Brain microvascular endothelial cell (primary cell): ENCODE results near the gene LRRC58.

ENCODE experiments used
- DNase-seq: peaks from one replicate; pipeline ENCODE4 v3.0.0-alpha.2; 2020
- H3K27ac ChIP-seq: fragments of 250-450 bp; sonication (Bioruptor Pico); 2 replicates; pipeline ENCODE4 v1.5.1; 2020; ENCODE audit warnings: mild to moderate bottlenecking, moderate library complexity
- H3K27me3 ChIP-seq: fragments of 250-450 bp; sonication (Bioruptor Pico); replicated peaks from 2 replicates; pipeline ENCODE4 v1.5.1; 2020; ENCODE audit warnings: mild to moderate bottlenecking
- H3K36me3 ChIP-seq: fragments of 250-450 bp; sonication (Bioruptor Pico); replicated peaks from 2 replicates; pipeline ENCODE4 v1.5.1; 2020; ENCODE audit warnings: mild to moderate bottlenecking
- H3K4me3 ChIP-seq: 2 replicates; pipeline ENCODE4 v1.5.1; 2011; ENCODE audit warnings: low read depth, mild to moderate bottlenecking, control low read depth, low read length, moderate library complexity
- in situ Hi-C: cut with HindIII; loops from 2 replicates; pipeline ENCODE4 v1.10.0; 2017; ENCODE audit warnings: low sequenced_read_pairs, low pct_ligation_motif_present
- TF ChIP-seq, protein P1 (sequence below): IDR thresholded peaks from 2 replicates; pipeline ENCODE4 v1.5.1; 2011; ENCODE audit warnings: low read depth, mild to moderate bottlenecking, moderate library complexity, low read length, control low read depth, inconsistent platforms; ENCODE audit errors: missing control alignments

The LRRC58 gene

DNA sequence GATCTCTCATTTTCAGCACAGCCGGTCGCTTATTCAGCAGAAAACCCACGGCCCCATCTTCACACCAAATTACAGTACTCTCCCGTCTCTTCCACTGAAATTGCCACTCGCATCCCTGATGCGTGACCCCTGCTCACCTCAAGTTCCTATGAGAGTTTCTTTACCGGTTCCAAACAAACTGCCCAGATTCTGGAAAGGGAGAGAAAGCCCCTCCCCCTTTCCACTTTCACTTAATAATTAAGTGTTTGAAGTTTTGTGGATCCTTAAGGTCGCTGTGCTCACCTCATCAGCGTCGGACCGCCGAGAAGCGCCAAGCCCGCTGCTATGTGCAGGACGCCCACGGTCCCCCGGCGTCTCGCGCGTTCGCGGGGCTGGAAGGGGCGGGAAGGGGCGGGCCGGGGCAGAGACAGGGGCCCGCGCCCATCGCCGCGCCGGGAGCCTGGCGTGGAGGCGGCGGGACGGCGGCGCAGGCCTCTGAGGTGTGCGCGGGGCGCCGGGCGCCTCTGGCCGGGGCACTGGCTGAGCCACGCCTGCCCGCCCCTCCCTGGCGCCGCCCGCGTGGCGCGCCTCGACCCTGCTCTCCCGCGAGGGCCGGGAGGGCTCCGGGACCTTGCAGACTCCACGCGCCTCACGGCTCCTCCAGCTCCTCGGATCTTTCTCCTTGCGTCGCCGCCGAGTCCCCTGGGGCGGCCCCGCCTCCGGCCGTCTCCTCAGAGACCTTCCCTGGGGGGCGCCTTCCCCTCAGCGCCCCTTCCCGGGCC, 64.2 kb downstream of the LRRC58 start, which contains the start of gene GPR156:
Gene GPR156 (minus strand): TSS at position 476 of the 761 bp plus-strand sequence. CDS start 41,124 bp downstream, outside the sequence.
- Histone ChIP-seq H3K36me3 (no peaks in the 10 kb centered on the region), H3K27me3 (no peaks in the 10 kb centered on the region), H3K4me3 (peak within 1 kb of the TSS; percentile 62), H3K27ac (no peak within 1 kb of the TSS)
- in situ Hi-C loops = no loop called here
- DNase-seq = no peak
- TF ChIP-seq, protein P1, sequence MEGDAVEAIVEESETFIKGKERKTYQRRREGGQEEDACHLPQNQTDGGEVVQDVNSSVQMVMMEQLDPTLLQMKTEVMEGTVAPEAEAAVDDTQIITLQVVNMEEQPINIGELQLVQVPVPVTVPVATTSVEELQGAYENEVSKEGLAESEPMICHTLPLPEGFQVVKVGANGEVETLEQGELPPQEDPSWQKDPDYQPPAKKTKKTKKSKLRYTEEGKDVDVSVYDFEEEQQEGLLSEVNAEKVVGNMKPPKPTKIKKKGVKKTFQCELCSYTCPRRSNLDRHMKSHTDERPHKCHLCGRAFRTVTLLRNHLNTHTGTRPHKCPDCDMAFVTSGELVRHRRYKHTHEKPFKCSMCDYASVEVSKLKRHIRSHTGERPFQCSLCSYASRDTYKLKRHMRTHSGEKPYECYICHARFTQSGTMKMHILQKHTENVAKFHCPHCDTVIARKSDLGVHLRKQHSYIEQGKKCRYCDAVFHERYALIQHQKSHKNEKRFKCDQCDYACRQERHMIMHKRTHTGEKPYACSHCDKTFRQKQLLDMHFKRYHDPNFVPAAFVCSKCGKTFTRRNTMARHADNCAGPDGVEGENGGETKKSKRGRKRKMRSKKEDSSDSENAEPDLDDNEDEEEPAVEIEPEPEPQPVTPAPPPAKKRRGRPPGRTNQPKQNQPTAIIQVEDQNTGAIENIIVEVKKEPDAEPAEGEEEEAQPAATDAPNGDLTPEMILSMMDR = no peak

DNA sequence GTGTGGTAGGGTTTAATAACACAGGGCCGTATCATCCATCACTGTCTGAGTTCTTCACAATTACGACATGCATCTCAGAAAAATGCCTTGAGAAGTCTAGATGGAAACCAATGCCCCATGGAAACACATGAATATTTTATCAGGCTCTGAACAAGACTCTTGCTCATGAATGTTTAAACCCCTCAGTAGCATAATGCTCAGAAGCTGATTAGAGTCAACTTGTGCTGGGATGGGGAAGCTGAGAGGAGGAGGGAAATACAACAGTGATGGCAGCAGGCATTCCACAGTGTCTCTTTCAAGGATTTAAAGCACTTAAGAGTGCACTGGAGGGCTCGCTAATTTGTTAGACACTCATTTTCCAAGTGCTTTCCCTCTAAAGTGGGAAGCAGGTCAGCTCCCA, 67.9 kb downstream of the LRRC58 start:
- in situ Hi-C loops = no loop called here
- DNase-seq = no peak
- Histone ChIP-seq H3K27ac (no peak overlapping the region), H3K36me3 (no peaks in the 10 kb centered on the region), H3K27me3 (no peaks in the 10 kb centered on the region), H3K4me3 (no peak overlapping the region)
- TF ChIP-seq, protein P1 = no peak

GRCh38 chr3:120280566-120280965, 68.6 kb downstream of the LRRC58 start:
- H3K27ac ChIP-seq = no peak overlapping the region
- TF ChIP-seq, protein P1 = no peak
- H3K27me3 ChIP-seq = no peaks in the 10 kb centered on the region
- DNase-seq = no peak
- H3K36me3 ChIP-seq = no peaks in the 10 kb centered on the region
- in situ Hi-C loops = no loop called here
- no peak overlapping the region for H3K4me3 ChIP-seq

DNA sequence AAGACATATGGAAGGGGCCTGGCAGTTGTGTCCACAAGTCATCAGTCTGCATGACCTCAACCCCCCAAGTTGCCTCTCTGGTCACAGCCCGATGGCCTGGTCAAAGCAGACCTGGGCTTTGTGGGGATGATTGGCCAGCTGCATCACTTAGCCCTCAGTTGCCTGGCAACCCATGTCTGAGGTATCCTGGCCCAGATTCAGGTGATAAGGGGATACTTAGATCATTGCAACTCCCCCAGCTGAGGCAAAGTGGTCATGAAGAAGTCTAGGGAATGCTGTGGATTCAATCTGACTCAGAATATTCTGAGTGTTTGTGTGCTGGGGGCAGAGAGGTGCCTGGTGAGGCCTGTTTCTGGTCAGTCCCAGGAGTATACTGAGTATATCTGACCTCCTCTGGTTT, 69.1 kb downstream of the LRRC58 start:
- no peak overlapping the region for H3K27ac ChIP-seq
- H3K4me3 ChIP-seq = no peak overlapping the region
- no peaks in the 10 kb centered on the region for H3K36me3 ChIP-seq
- TF ChIP-seq, protein P1 = no peak
- H3K27me3 ChIP-seq = no peaks in the 10 kb centered on the region
- no peak for DNase-seq
- in situ Hi-C loops = no loop called here

- DNase-seq = no peak
- Histone ChIP-seq H3K27ac (no peak overlapping the region), H3K27me3 (no peaks in the 10 kb centered on the region), H3K36me3 (no peaks in the 10 kb centered on the region), H3K4me3 (no peak overlapping the region)
- TF ChIP-seq, protein P1 = no peak
- in situ Hi-C loops = no loop called here
Observed at GRCh38 chr3:120276767-120277166, 72.4 kb downstream of the LRRC58 start.

- no peak overlapping the region for H3K27ac ChIP-seq
Observed at GRCh38 chr3:120275618-120276017, 73.5 kb downstream of the LRRC58 start.

More at GRCh38 chr3:120275618-120276017, 73.5 kb downstream of the LRRC58 start:
- in situ Hi-C loops = no loop called here
- TF ChIP-seq, protein P1 = no peak
- H3K36me3 ChIP-seq = no peaks in the 10 kb centered on the region
- no peak overlapping the region for H3K4me3 ChIP-seq
- DNase-seq = no peak
- H3K27me3 ChIP-seq = no peaks in the 10 kb centered on the region
